HG02943 (cell line): Measurements from ENCODE around the gene KHDC3L.

Source experiments
- ATAC-seq: cut with Tn5 transposase; IDR thresholded peaks from one replicate; pipeline ENCODE4 v1.9.1; 2021; ENCODE audit warnings: mild to moderate bottlenecking, low read depth, moderate library complexity; ENCODE audit not compliant: unreplicated experiment

The KHDC3L gene

GRCh38 chr6:73362358-73362757 is at the start of gene KHDC3L:
KHDC3L (plus strand) TSS chr6:73362658; CDS start chr6:73362730, 72 bp downstream.
- ATAC-seq = no peak

DNA sequence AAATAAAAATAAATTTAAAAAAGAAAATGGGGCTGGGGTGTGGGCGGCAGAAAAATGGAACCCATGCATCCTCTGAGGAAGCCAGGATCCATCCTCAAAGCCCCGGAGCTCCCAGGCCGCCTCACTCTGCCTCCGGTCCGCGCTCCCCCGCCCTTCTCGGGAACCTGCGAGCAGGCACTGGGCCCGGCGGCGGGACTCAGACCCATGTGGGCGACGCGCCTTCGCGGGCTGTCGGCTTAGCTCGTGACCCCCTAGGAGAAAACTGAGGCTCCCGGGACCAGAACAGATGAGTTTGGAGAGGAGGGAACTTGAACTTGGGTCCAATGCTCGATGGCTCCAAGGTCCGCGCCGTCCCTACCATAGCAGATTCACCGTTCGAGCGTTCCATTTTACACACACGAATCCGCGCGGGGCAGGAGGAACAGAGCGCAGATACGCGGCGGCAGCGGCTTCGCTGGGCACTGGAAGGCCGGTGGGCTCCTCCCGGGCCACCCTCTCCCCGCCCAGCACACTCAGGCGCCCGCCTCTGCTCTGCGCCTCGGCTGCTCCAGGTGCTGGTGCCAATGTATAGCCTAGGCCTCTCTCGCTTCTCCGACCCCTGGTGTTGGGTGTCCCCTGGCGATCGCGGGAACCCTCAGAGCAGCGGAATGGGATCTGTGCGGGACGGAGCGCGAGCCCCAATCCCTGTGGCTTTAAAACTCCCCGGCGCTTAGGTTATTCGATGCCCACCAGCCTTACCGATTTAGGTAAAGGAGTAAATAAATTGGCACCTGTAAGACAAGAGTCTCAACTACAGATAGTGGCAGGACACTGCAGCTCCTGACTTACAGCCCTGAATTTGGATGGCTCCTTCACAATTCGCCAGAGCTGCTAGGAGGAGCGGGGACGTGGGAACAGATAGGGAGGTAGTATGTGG is 47.6 kb upstream of the KHDC3L start:
- no peak for ATAC-seq

GRCh38 chr6:73323323-73323722 is 39.1 kb upstream of the KHDC3L start:
- no peak for ATAC-seq

DNA sequence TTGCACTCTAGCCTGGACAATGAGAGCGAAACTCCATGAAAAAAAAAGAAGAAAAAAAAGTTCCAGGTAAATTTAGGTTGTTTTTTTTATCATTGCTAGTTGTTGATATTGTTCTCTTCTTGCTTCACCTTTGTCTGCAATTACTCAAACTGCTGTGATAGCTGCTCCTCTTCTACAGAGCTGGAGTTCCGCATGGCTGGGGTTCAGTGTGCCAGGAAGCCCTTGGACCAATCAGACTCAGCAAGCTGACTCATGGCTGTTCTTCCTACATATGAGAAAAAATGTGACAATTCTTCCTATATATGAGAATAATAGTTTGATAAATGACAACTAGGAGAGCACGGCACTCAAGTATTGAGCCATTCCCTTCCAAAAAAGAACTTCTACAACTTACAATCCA is 36.8 kb upstream of the KHDC3L start:
- no peak for ATAC-seq

GRCh38 chr6:73328790-73329189 is 33.7 kb upstream of the KHDC3L start:
- no peak for ATAC-seq

GRCh38 chr6:73329201-73329600 is 33.3 kb upstream of the KHDC3L start:
- no peak for ATAC-seq

GRCh38 chr6:73339340-73339739 is 23.1 kb upstream of the KHDC3L start:
- ATAC-seq = no peak

GRCh38 chr6:73340048-73340447 is 22.4 kb upstream of the KHDC3L start:
- no peak for ATAC-seq

DNA sequence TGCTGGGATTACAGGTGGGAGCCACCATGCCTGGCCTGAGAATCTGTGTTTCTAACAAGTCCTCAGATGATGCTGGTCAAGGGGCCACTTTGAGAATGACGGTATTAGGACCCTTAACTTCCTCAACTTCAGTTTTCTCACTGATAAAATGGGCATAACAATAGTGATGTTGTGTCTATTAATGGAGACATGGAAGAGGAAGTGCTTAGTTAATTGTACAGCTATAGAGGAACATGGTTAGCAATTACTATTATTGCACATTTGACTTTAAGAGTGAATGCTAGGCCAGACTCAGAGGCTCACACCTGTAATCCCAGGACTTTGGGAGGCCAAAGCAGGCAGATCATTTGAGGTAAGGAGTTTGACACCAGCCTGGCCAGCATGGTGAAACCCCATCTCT is 21.1 kb upstream of the KHDC3L start:
- no peak for ATAC-seq

DNA sequence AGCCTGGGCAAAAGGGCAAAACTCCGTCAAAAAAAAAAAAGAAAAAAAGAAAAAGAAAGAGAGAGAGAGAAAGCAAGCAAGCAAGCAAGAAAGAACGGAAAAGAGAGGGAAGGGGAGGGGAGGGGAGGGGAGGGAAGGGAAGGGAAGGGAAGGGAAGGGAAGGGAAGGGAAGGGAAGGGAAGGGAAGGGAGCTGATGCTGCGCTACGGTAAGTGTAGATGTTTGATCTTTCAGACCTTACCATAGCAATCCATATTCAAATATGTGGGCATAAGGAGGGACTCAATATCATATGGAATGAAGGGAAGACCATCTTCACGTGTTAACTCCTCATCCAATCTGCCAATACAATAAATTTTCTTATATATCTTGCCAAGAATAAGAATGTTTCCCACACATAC is 20.3 kb upstream of the KHDC3L start:
- ATAC-seq = no peak

DNA sequence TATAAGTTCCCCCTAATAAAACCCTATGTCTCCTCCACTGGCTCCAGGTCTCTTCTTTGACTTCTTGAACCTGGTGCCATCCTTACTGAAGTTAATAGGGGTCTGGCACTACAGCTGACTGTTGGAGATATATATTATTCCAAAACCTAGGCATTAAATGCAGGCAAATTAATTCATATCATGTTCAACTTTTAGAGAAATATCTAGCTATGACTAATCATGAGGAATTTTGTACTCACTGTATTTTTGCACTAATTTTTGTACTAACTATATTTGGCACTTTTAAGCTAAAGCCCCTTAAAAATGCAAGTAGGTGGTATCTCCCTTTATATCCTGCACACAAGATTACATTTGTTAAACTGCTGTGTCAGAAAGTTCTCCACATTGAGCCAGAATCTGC is 19.3 kb upstream of the KHDC3L start:
- no peak for ATAC-seq

GRCh38 chr6:73348550-73349204 is 13.8 kb upstream of the KHDC3L start:
- no peak for ATAC-seq

DNA sequence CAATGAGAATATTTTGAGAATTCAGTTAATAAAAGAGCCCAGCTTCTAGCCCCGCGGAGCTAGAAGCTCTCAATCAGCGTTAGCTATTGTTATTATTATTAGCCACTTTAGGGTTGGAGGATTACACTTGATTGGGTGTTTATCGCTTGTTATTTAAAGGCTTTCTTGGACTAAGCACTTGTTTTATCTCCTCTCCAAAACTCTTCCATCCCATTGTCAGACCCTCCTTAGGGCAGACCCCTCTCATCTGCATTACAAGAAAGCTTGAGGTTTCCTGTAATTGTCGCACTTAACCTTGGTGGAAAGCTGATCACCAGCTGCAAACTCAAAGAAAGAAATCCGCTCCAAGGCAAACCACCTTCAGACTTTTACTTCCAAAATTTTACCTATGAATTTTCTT is 13.1 kb upstream of the KHDC3L start:
- no peak for ATAC-seq

- no peak for ATAC-seq
Observed at GRCh38 chr6:73353636-73354593, 8.5 kb upstream of the KHDC3L start, which contains the start of gene DPPA5. DPPA5 (minus strand) TSS chr6:73354276; CDS start chr6:73354225, 51 bp downstream.

DNA sequence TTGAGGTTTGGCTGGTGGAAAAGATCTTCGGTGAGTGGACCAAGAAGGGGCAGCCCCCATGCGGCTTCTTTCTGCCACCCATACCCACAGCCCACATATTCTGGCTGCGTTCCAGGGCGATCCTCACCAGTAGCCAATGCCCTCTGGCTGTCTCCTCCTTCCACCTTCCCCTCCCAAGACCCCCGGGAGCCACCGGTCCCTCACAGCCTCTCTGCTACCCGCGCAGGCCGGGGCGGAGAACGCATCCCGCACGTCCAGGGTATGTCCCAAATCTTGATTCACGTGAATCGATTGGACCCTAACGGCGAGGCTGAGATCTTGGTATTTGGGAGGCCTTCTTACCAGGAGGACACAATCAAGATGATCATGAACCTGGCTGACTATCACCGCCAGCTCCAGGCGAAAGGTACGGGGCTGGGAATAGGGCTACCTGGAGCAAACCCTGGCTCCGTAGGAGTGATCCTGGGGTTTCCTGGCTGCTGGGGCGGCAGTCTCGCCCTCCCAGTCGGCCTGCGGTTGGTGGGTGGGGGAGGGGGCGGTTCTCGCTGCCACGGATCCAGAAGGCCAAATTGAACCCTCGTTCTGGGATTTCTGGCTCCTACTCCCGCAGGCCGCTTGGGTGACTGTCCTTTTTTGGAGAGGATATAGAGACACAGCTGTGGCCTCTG is 545 bp downstream of the KHDC3L start:
- no peak for ATAC-seq

GRCh38 chr6:73363537-73363875 is 1.0 kb downstream of the KHDC3L start:
- no peak for ATAC-seq

- no peak for ATAC-seq
Observed at GRCh38 chr6:73364121-73364520, 1.7 kb downstream of the KHDC3L start.

DNA sequence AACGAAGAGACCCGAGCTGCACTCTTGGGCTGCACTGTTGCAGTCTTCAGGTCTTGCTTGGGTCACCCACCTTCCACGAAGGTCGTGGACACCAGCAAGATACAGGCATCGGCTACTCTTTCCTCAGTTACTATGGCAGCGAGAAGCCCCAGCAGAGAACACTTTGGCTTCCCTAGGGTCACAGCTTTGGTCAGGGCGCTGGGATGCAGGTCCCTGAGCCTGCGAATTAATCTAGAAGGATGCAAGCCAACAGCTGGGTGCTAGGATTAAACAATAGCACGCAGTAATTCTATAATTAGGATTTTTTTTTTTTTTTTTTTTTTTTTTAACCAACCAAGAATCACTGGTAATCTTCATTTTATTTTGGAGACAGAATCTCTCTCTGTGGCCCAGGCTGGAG is 2.1 kb downstream of the KHDC3L start:
- no peak for ATAC-seq

- ATAC-seq = no peak
Observed at GRCh38 chr6:73367761-73368355, 5.4 kb downstream of the KHDC3L start.

DNA sequence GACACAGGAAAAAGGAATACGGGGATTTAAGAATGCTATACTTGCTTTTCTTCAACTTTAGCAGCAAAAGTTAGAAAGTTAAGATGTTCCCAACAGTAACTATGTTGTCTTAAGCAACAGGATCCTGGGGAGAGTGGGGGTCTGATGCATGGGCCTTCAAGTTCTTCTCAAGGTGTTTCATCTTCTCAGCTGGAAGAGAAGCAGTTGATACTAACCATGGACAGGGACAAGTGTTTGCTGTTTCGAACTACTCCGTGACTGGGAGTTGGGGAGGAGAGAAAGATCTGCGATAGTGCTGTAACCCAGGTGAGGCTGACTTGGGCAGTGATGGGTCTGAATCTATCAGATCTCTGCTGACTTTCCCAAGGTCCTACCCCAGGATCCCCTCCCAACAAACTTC is 6.2 kb downstream of the KHDC3L start:
- ATAC-seq = no peak
